Retinal pigment epithelial cell (primary cell): ENCODE measurements around the gene ARL8B.
"Not testable (repeated sequence)": the region's sequence is repeated elsewhere in the genome, so short reads cannot be mapped to it uniquely, and the experiment has no call there.

Source experiments
- DNase-seq: peaks from one replicate; pipeline ENCODE4 v3.0.0-alpha.2; 2010; ENCODE audit warnings: low read depth
- H3K4me3 ChIP-seq: 2 replicates; pipeline ENCODE4 v1.5.1; 2011; ENCODE audit warnings: mild to moderate bottlenecking, low read length, control low read depth, moderate library complexity
- TF ChIP-seq, protein P1 (sequence below): conservative IDR thresholded peaks from 2 replicates; pipeline ENCODE4 v1.5.1; 2011; ENCODE audit warnings: low read depth, low read length, control low read depth, inconsistent platforms

ARL8B gene

DNA sequence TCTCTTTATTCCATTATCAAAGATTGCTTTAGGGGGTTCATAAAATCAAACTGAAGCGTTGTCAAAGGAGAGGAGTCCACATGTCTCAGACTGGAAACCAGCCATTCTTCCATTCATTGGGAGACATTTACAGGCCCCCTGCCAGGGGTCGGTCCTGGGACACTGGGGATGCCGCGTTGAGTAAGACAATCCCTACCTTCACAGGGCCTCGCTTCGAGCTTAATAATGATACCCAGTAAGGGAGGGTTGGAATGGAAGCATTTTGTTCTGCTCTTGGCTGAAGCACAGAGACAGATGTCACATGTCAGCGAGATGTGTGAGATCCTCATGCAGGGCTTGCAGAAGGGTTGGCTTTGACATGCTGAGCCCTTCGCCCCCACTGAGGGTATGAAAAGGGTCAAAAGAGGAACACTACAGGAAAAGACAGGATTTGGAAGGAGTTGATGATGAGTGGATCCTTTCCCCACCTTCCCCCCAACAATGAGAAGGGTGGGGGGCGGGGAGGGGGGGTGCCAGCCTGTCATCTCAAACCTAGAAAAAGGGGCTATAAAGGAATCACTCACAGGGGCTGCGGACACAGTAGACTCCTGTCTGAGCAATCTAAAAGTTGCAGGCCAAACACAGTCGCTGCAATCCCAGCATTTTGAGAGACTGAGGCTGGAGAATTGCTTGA, 25.6 kb upstream of the ARL8B start:
- H3K4me3 ChIP-seq = no peak overlapping the region
- TF ChIP-seq, protein P1, sequence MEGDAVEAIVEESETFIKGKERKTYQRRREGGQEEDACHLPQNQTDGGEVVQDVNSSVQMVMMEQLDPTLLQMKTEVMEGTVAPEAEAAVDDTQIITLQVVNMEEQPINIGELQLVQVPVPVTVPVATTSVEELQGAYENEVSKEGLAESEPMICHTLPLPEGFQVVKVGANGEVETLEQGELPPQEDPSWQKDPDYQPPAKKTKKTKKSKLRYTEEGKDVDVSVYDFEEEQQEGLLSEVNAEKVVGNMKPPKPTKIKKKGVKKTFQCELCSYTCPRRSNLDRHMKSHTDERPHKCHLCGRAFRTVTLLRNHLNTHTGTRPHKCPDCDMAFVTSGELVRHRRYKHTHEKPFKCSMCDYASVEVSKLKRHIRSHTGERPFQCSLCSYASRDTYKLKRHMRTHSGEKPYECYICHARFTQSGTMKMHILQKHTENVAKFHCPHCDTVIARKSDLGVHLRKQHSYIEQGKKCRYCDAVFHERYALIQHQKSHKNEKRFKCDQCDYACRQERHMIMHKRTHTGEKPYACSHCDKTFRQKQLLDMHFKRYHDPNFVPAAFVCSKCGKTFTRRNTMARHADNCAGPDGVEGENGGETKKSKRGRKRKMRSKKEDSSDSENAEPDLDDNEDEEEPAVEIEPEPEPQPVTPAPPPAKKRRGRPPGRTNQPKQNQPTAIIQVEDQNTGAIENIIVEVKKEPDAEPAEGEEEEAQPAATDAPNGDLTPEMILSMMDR = no peak
- no peak for DNase-seq

DNA sequence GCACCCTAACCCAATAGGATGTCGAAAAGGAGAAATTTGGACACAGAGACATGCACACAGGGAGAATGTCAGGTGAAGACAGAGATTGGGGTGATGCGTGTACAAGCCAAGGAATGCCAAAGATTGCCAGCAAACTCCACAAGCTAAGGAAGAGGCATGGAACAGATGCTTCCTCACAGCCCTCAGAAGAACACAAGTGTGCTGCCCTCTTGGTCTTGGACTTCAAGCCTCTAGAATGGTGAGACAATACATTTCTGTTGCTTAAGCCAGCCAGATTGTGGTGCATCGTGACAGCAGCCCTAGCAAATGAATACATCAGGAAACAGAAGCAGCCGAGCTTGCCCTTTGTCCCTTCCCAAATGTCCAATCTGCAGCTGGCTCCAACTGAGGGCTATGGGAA, 23.7 kb upstream of the ARL8B start:
- TF ChIP-seq, protein P1 = no peak
- DNase-seq = no peak
- no peak overlapping the region for H3K4me3 ChIP-seq

DNA sequence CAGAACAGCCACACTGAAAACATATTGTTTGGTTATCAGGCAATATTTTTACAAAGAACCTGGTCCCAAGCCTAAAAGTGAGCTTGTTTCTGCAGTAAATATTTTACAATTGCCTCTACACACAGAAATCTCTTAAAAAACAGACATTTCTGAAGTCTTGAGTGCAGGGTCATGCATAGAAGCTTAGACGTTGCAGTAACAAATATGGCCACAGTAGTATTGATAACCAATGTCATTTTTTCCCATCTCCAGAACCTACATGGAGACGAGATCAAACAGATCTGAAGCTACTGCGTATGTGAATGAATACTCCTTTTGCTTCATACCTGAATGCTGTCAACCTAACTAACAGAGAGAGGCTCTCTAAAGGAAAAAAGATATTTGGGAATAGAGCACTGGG, 19.6 kb upstream of the ARL8B start:
- TF ChIP-seq, protein P1 = no peak
- H3K4me3 ChIP-seq = no peak overlapping the region
- no peak for DNase-seq

- TF ChIP-seq, protein P1 = no peak
- H3K4me3 ChIP-seq = no peak overlapping the region
- no peak for DNase-seq
Measured at GRCh38 chr3:5103743-5104142, 18.3 kb upstream of the ARL8B start.

- DNase-seq = no peak
- H3K4me3 ChIP-seq = no peak overlapping the region
- TF ChIP-seq, protein P1 = no peak
Measured at GRCh38 chr3:5105050-5105449, 17.0 kb upstream of the ARL8B start.

DNA sequence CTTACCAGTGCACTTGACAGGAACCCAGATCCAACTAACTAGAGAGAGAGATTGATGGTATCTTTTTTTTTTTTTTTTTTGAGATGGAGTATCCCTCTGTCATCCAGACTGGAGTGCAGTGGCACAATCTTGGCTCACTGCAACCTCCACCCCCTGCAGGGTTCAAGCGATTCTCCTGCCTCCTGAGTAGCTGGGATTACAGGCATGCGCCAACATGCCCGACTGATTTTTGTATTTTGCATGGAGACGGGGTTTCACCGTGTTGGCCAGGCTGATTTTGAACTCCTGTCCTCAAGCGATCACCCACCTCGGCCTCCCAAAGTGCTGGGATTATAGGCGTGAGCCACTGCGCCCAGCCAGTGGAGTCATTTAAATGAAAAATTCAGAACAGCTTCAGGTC, 15.7 kb upstream of the ARL8B start:
- H3K4me3 ChIP-seq, DNase-seq: not testable (repeated sequence)

- not testable (repeated sequence) for H3K4me3 ChIP-seq, DNase-seq
Measured at GRCh38 chr3:5106933-5107334, 15.2 kb upstream of the ARL8B start.

DNA sequence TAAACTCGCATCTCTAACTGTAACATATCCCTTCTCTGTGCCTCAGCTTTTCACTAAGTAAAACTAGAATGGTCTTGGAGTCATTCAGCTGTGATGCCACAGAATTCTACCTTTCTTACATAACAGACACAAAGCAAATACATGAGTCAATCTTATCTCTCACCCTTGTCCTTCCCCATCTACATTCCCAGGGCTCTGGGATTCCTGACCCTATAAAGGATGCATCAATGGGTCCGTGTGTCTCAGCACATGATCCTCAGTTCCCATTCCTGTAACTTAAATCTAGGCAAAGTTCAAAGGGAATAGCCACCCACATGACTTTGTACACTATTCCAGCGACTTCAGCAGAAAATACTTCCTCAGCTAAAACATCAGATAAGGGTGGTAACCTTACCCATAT, 11.8 kb upstream of the ARL8B start:
- no peak overlapping the region for H3K4me3 ChIP-seq
- DNase-seq = no peak
- TF ChIP-seq, protein P1 = no peak
